Activated naive CD4-positive, alpha-beta T cell treated with anti-CD3 and anti-CD28 coated beads, Interleukin-2, amount 50 U/mL, for 24 hours (primary cell): ENCODE measurements around the gene NCAPG2.
"Not testable (repeated sequence)": the region's sequence is repeated elsewhere in the genome, so short reads cannot be mapped to it uniquely, and the experiment has no call there.

Source experiments
- H3K27ac Mint-ChIP-seq: one replicate; pipeline ENCODE4 v1.8.0; 2021; ENCODE audit warnings: mild to moderate bottlenecking, mixed read lengths
- H3K27me3 Mint-ChIP-seq: one replicate; pipeline ENCODE4 v1.8.0; 2021; ENCODE audit warnings: mixed read lengths
- H3K36me3 Mint-ChIP-seq: one replicate; pipeline ENCODE4 v1.8.0; 2021; ENCODE audit warnings: mixed read lengths
- H3K4me1 Mint-ChIP-seq: one replicate; pipeline ENCODE4 v1.8.0; 2021; ENCODE audit warnings: mixed read lengths
- H3K4me3 Mint-ChIP-seq: one replicate; pipeline ENCODE4 v1.8.0; 2021; ENCODE audit warnings: mild to moderate bottlenecking, mixed read lengths
- H3K9me3 Mint-ChIP-seq: one replicate; pipeline ENCODE4 v1.8.0; 2021; ENCODE audit warnings: mixed read lengths

The NCAPG2 gene

DNA sequence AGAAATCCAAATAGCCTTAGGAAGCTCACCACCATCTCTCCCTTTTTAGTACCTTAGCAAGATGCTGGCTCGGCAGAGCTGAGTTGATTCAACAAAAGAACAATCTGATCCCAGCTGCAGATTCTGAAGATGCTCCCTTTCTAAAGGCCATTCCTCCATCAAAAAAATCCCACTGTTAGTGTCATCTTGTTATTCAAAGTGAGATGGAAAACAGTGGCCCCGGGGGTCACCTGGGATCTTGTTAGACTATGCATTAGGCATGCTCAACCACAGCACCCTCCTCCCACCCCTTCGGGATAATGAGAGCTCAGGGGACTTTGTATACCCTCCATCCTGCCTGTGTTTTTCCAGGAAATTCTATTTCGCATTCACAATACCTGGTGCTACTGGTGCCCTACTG lies 2.4 kb downstream of the NCAPG2 start:
- Mint-ChIP-seq H3K27me3 (no peaks in the 10 kb centered on the region), H3K4me3 (no peak overlapping the region), H3K36me3 (peaks cover 5% of the 10 kb centered on the region), H3K9me3 (no peaks in the 10 kb centered on the region), H3K4me1 (peaks cover 10% of the 10 kb centered on the region), H3K27ac (no peak overlapping the region)

DNA sequence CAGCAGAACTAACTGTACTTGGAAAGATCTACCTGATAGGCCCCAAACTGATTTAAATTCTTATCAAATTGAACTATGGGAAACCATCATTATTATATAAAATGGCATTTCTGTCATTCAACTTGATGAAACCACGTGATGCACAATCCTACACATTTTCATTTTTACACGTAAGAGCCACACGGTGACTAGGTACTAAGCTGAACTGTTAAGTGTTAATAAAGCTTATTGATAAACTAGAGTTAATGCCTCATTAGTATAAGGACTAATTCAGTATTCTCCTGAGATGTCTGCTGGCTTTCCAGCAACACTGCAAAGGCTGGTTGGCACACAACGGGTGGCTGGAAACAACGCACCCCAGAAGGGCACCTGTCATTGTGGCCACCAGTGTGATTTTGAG lies 4.6 kb downstream of the NCAPG2 start:
- Mint-ChIP-seq H3K27me3 (no peaks in the 10 kb centered on the region), H3K36me3 (peaks cover 5% of the 10 kb centered on the region), H3K27ac (no peak overlapping the region), H3K4me1 (peaks cover 12% of the 10 kb centered on the region), H3K4me3 (no peak overlapping the region), H3K9me3 (no peaks in the 10 kb centered on the region)

DNA sequence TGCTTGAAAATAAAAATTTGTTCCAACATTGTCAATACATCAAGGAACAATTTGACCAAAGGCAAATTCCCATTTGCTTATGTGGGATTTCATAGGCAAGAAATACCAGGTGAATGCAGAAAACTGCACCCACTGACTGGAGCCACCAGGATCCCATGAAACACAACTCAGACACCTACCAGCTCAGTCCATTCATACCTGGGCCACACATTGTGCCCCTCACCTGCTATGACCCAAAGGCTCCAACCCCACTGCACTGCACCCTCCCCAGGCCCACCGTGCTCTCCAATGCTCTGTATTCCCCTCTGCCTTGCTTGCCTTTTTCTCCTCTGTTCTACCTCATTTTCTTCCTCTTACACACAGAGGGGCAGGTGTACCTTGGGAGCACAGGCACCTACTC lies 5.3 kb downstream of the NCAPG2 start:
- H3K4me3 Mint-ChIP-seq, result no peak overlapping the region
- peak overlapping the region; percentile 26 for H3K27ac Mint-ChIP-seq
- peaks cover 5% of the 10 kb centered on the region for H3K36me3 Mint-ChIP-seq
- H3K9me3 Mint-ChIP-seq, result no peaks in the 10 kb centered on the region
- H3K4me1 Mint-ChIP-seq, result peaks cover 12% of the 10 kb centered on the region
- H3K27me3 Mint-ChIP-seq, result no peaks in the 10 kb centered on the region

DNA sequence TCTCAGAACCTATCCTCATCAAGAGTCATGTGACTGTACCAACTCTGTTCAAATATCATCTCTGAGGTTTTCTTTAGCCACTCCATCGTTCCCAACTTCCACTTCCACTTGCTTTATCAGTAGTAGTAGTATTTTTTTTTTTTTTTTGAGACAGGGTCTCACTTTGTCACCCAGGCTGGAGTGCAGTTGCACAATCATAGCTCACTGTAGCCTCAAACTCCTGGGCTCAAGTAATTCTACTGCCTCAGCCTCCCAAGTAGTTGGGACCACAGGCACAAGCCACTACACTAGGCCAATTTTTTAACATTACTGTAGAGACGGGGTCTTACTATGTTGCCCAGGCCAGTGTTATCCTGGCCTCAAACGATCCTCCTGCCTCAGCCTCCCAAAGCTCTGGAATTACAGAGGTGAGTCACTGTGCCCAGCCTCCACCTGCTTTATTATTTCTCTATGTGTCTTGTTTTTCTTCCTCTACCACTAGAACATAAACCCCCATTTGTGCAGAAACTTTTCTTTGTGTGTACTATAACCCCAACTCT lies 5.9 kb downstream of the NCAPG2 start:
- peaks cover 12% of the 10 kb centered on the region for H3K4me1 Mint-ChIP-seq
- H3K27ac Mint-ChIP-seq, result no peak overlapping the region
- no peaks in the 10 kb centered on the region for H3K27me3 Mint-ChIP-seq
- peaks cover 5% of the 10 kb centered on the region for H3K36me3 Mint-ChIP-seq
- no peaks in the 10 kb centered on the region for H3K9me3 Mint-ChIP-seq
- H3K4me3 Mint-ChIP-seq, result no peak overlapping the region

DNA sequence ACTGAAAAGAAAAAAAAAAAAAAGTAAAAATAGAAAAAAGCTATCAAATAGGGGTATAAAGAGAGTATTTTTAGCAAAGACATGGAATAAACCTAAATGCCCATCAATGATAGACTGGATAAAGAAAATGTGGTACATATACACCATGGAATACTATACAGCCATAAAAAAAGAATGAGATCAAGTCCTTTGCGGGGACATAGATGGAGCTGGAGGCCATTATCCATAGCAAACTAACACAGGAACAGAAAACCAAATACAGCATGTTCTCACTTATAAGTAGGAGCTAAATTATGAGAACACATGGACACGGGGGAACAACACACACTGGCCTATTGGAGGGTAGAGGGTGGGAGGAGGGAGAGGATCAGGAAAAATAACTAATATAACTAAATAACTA lies 7.0 kb downstream of the NCAPG2 start:
- not testable (repeated sequence) for H3K27ac Mint-ChIP-seq, H3K4me3 Mint-ChIP-seq, H3K27me3 Mint-ChIP-seq, H3K36me3 Mint-ChIP-seq, H3K9me3 Mint-ChIP-seq
- H3K4me1 Mint-ChIP-seq, result peaks cover 12% of the 10 kb centered on the region

DNA sequence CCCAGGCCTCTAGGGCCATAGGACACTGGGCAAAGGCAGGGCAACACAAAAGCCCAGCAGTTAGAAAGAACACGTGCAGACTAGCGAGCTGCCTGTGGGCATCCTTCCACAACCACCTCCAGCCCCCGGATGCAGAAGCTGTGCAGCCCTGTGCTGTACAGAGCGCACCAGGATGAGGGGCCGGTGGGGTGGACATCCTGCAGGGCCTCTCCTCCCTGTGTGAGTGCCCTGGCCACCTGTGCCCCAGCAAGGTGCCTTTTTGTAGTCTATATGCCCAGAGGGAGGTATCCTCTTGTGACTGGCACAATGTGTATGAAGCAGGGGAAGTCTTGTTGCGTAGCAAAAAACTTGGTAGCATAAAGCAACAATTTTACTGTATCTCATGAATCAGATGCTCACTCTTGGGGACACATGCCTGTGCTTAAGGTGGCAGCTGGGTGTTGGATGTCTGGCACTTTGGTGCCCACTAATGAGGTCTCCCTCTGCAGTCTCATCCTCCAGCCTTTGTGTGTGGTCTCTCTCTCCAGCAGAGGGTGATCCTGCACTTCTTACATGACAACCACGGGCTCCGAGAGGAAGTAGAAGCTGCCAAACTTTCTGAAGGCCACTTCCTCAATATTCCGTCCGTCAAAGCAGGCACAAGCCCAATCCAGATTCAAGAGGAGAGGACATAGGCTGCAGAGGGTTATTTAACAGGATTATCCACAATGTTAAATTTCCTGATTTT lies 8.7 kb downstream of the NCAPG2 start:
- Mint-ChIP-seq H3K4me3 (peak overlapping the region; percentile 64), H3K27me3 (no peaks in the 10 kb centered on the region), H3K36me3 (peaks cover 5% of the 10 kb centered on the region), H3K9me3 (no peaks in the 10 kb centered on the region), H3K4me1 (peaks cover 12% of the 10 kb centered on the region), H3K27ac (no peak overlapping the region)

DNA sequence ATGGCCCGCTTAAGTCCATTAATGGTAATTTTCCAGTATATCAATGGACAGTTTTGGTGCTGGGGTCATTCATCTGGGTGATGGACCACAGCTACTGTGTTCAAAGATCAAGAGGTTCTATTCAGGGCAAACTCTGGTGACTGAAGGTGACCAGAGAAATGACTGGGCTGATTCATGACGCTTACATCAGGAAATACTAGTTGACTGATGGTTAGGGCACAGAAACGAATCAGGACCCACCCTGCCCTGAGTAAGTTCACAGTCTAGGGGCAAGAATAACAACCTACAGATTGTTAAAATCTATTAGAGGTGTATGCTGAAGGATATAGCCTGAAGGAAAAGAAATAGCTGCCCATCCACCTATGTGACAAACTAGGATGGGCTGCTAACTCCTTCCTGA lies 9.5 kb downstream of the NCAPG2 start:
- Mint-ChIP-seq H3K27me3 (no peaks in the 10 kb centered on the region), H3K36me3 (peaks cover 5% of the 10 kb centered on the region), H3K4me1 (peaks cover 12% of the 10 kb centered on the region), H3K9me3 (no peaks in the 10 kb centered on the region), H3K27ac (no peak overlapping the region), H3K4me3 (no peak overlapping the region)

DNA sequence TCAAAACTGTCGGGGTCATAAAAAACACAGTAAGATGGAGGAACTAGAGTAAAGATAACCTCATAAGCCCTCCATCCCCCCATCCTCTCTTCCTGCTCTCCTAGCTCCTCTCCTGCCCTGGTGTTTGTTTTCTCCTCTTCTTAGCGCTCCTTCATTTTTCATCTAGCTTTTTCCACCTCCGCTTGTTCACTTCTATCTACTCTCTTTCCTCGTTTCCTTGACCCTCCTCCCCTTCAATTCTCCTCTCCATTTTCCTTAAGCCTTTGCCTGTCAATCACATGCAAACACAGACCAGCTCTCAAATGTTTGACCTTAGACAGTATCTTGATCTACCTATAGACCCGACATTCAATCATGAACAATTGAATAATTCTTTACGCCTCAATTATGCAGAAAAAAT lies 10.0 kb downstream of the NCAPG2 start:
- Mint-ChIP-seq H3K9me3 (no peaks in the 10 kb centered on the region), H3K36me3 (peaks cover 5% of the 10 kb centered on the region), H3K4me3 (no peak overlapping the region), H3K27me3 (no peaks in the 10 kb centered on the region), H3K27ac (no peak overlapping the region), H3K4me1 (peaks cover 12% of the 10 kb centered on the region)

DNA sequence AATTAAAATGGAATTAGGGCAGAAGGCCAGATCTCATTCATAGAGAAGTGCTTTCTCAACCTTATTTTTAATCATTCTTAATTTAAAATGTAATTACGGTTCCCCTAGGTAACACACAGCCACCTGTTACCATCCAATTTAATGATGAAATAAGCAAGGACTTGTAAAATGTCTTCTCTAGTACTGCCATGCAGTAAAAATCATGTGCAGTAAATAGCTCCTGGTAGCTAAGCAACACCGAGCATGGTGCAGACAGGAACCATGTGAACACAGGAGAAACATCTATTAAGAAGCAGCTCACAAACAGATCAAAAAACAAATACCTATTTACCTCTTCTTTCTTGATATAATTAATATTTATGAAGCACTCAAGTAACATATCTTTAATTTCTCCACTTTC lies 15.1 kb downstream of the NCAPG2 start:
- Mint-ChIP-seq H3K27ac (no peak overlapping the region), H3K36me3 (peaks cover 6% of the 10 kb centered on the region), H3K9me3 (no peaks in the 10 kb centered on the region), H3K4me3 (no peak overlapping the region), H3K4me1 (no peaks in the 10 kb centered on the region), H3K27me3 (no peaks in the 10 kb centered on the region)

DNA sequence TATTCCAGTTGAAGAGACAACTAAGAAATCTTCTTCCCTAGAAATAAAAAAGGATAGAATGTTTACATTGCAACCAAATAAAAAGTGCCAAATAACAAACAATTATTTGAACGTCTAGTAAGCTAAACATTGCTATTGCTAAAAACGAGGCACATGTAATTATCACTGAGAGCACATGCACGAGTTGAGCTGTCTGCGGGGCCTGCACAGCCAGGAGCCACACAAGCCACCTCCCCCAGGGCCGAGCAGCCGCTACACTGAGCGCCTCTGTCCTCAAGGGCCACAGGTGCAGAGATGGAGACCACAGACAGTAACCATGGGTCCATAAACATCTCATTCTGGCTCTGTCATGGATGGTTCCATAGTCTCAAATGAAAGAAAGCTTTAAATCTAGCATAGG lies 17.2 kb downstream of the NCAPG2 start:
- Mint-ChIP-seq H3K4me3 (no peak overlapping the region), H3K27ac (no peak overlapping the region), H3K27me3 (no peaks in the 10 kb centered on the region), H3K36me3 (peaks cover 6% of the 10 kb centered on the region), H3K4me1 (no peaks in the 10 kb centered on the region), H3K9me3 (no peaks in the 10 kb centered on the region)

DNA sequence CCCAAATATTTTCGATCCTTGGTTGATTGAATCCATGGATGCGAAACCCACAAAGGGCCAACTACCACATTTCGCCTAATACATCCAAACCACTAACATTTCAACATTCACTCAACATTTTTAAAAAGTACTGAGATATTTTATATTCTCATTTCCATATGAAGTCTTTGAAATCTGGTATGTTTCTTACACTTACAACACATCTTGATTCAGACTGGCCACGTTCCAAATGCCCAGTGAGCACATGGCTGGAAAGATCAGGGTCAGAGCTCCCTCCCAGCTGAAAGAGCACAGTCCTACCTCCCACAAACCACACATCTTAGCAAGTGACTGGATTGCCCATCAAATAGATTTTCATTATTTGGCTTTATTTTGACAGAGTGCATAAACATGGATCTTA lies 18.9 kb downstream of the NCAPG2 start:
- Mint-ChIP-seq H3K27ac (no peak overlapping the region), H3K9me3 (no peaks in the 10 kb centered on the region), H3K27me3 (no peaks in the 10 kb centered on the region), H3K4me3 (no peak overlapping the region), H3K4me1 (no peaks in the 10 kb centered on the region), H3K36me3 (peaks cover 6% of the 10 kb centered on the region)

DNA sequence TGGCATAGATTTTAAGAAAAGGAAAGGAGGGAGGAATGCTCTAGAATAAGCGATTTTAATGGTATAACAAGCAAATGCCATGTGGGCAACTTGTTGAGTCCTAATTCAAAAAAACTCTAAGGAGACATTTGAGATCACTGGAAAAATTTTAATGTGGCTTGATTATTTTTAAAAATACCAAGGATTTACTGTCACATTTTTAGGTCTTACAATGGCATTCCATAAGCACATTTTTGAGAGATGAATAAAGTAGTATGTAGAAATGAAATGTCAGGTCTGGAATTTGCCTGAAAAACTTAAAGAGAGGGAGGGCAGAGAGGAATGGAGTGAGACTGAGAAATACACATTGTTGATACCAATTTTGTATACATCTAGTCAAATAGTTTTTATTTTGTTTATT lies 20.3 kb downstream of the NCAPG2 start:
- H3K27ac Mint-ChIP-seq, result no peak overlapping the region
- H3K4me1 Mint-ChIP-seq, result peaks cover 5% of the 10 kb centered on the region
- peaks cover 6% of the 10 kb centered on the region for H3K36me3 Mint-ChIP-seq
- H3K27me3 Mint-ChIP-seq, result no peaks in the 10 kb centered on the region
- H3K4me3 Mint-ChIP-seq, result no peak overlapping the region
- H3K9me3 Mint-ChIP-seq, result no peaks in the 10 kb centered on the region

DNA sequence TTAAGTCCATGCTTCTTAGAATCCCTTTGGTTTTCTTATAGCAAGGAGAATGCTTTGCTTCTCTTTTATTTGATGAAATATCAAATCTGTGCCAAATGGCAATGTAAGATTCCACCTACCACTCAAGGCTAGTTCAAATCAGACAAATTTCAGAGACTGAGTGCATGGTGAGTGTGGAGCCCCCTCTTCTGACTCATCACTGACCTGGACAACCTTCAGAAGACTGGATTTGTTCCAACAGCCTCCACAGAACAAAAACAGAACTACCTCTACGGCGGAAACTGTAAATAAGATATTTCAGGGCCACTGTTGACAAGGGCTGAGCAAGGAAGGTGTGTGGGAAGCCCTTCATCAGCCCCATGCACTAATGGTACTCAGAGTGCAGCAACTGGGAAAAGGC lies 21.1 kb downstream of the NCAPG2 start:
- H3K36me3 Mint-ChIP-seq, result peaks cover 4% of the 10 kb centered on the region
- H3K27me3 Mint-ChIP-seq, result no peaks in the 10 kb centered on the region
- H3K4me1 Mint-ChIP-seq, result peaks cover 5% of the 10 kb centered on the region
- no peak overlapping the region for H3K27ac Mint-ChIP-seq
- no peak overlapping the region for H3K4me3 Mint-ChIP-seq
- H3K9me3 Mint-ChIP-seq, result no peaks in the 10 kb centered on the region

DNA sequence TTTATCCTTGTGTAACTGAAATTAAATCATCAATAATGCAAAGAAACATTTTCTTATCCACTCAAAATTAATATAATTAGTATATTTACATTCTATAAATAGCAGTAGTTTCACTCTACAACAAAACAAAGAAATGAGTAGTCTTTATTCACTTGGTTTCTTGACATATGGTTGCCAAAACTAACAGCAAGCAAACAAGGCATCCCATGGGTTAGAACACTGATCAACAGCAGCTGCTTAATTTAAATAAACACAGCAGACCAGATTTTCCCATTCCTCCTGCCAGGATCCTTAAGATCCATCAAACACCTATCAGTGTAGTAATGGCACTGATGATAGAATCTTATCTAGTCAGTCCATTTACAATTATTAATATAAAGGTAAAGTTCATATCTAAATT lies 22.1 kb downstream of the NCAPG2 start:
- Mint-ChIP-seq H3K36me3 (no peaks in the 10 kb centered on the region), H3K27me3 (no peaks in the 10 kb centered on the region), H3K4me1 (peaks cover 5% of the 10 kb centered on the region), H3K27ac (no peak overlapping the region), H3K4me3 (no peak overlapping the region), H3K9me3 (no peaks in the 10 kb centered on the region)

DNA sequence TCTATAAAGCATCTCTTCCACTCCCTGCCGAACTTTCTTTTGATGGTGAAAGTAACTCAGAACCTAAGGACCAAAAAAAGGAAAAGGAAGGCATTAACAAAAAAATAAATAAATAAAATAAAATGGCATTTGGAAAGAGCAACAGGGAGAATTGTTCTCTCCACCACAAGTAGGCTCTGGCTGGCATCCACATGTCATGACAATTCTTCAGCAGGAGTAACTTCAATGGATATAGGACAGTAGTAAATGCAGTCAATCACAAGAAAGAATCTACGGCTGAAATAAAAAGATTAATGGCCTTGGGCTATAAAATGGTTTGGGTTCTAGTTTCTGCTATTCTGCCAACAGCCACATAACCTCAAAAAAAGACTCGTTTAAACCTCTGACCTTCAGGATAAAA lies 23.9 kb downstream of the NCAPG2 start:
- Mint-ChIP-seq H3K4me3 (no peak overlapping the region), H3K36me3 (peaks cover 5% of the 10 kb centered on the region), H3K27me3 (no peaks in the 10 kb centered on the region), H3K4me1 (peaks cover 5% of the 10 kb centered on the region), H3K9me3 (no peaks in the 10 kb centered on the region), H3K27ac (no peak overlapping the region)

DNA sequence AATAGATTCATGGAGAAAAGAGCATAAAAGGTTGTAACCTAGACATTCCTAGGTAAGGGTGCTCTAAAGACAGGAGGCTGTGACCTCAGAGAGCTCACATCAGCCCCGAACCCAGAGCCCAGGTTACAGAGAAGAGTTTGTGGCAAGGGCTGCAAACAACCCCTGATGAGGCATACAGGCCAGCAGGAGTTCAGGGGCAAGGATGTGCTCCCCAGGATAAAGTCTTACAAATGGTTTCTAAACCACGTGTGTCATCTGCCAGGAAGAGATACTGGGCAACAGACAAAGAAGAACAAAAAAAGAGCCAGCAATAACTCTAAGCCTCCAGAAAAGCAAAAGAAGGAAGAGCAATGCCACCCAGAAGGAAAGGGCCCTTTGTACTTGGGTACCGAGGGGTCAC lies 27.7 kb downstream of the NCAPG2 start:
- Mint-ChIP-seq H3K4me1 (peaks cover 5% of the 10 kb centered on the region), H3K27ac (no peak overlapping the region), H3K9me3 (no peaks in the 10 kb centered on the region), H3K4me3 (no peak overlapping the region), H3K36me3 (peaks cover 11% of the 10 kb centered on the region), H3K27me3 (no peaks in the 10 kb centered on the region)
